Measurements from ENCODE around the gene NFAM1. TPM values are rescaled to one million over a fixed set of nuclear protein-coding genes. Genes with fewer than 3 reads are reported as not detected.

Gene NFAM1
- total RNA-seq, 6 experiments from 2014 or later, result 2.1 to 6.6 (median 2.4) TPM

GRCh38 chr22:42417645-42418305 is 14.4 kb downstream of the NFAM1 start:
- no peak for DNase-seq
- WGBS (ENCODE audit: insufficient coverage, low coverage, low lambda C conversion rate, missing lambda C conversion rate), result 60% methylated on average over 1 of the region's 11 CpGs
- Histone ChIP-seq H3K36me3 (no peaks in the 10 kb centered on the region), H3K27me3 (no peaks in the 10 kb centered on the region), H3K4me3 (no peak overlapping the region), H3K4me1 (no peaks in the 10 kb centered on the region), H3K27ac (no peak overlapping the region), H3K9me3 (no peaks in the 10 kb centered on the region)
- no peak for ATAC-seq
- TF ChIP-seq POLR2A (IDR thresholded peaks at IDR 0.05) (no peak), CTCF (IDR thresholded peaks at IDR 0.05) (no peak)
- intact Hi-C loops (cut with DNase I), result no loop called here

- H3K4me1 ChIP-seq, result no peaks in the 10 kb centered on the region
- intact Hi-C loops (cut with DNase I), result no loop called here
- no peak for ATAC-seq
- H3K27me3 ChIP-seq, result no peaks in the 10 kb centered on the region
- H3K36me3 ChIP-seq, result no peaks in the 10 kb centered on the region
- H3K4me3 ChIP-seq, result no peak overlapping the region
- 70% methylated on average over 4 of the region's 18 CpGs for WGBS (ENCODE audit: insufficient coverage, low coverage, low lambda C conversion rate, missing lambda C conversion rate)
- DNase-seq, result no peak
- no peaks in the 10 kb centered on the region for H3K9me3 ChIP-seq
- no peak overlapping the region for H3K27ac ChIP-seq
- TF ChIP-seq POLR2A (IDR thresholded peaks at IDR 0.05) (no peak), CTCF (IDR thresholded peaks at IDR 0.05) (no peak)
These were observed 15.5 kb downstream of the NFAM1 start for GRCh38 chr22:42416671-42417230.

GRCh38 chr22:42414565-42415303 is 17.5 kb downstream of the NFAM1 start:
- H3K27me3 ChIP-seq, result no peaks in the 10 kb centered on the region
- intact Hi-C loops (cut with DNase I), result no loop called here
- H3K27ac ChIP-seq, result no peak overlapping the region
- no peak for TF ChIP-seq POLR2A (IDR thresholded peaks at IDR 0.05)
- TF ChIP-seq CTCF (IDR thresholded peaks at IDR 0.05), result no peak
- H3K36me3 ChIP-seq, result no peaks in the 10 kb centered on the region
- no peak overlapping the region for H3K4me3 ChIP-seq
- 46% methylated on average over 14 of the region's 17 CpGs for WGBS (ENCODE audit: insufficient coverage, low coverage, low lambda C conversion rate, missing lambda C conversion rate)
- H3K9me3 ChIP-seq, result no peaks in the 10 kb centered on the region
- ATAC-seq (peak in 2 of 4 donors; percentile 24 to 42), DNase-seq (no peak)
- H3K4me1 ChIP-seq, result no peaks in the 10 kb centered on the region

GRCh38 chr22:42414021-42414420 is 18.2 kb downstream of the NFAM1 start:
- no peaks in the 10 kb centered on the region for H3K27me3 ChIP-seq
- intact Hi-C loops (cut with DNase I), result no loop called here
- 52% methylated on average over 4 of the region's 11 CpGs for WGBS (ENCODE audit: insufficient coverage, low coverage, low lambda C conversion rate, missing lambda C conversion rate)
- no peak overlapping the region for H3K4me3 ChIP-seq
- no peak for TF ChIP-seq POLR2A (IDR thresholded peaks at IDR 0.05)
- no peak for TF ChIP-seq CTCF (IDR thresholded peaks at IDR 0.05)
- H3K4me1 ChIP-seq, result no peaks in the 10 kb centered on the region
- no peak for ATAC-seq
- no peak overlapping the region for H3K27ac ChIP-seq
- no peaks in the 10 kb centered on the region for H3K9me3 ChIP-seq
- no peaks in the 10 kb centered on the region for H3K36me3 ChIP-seq
- DNase-seq, result no peak

Measured in right lobe of liver (tissue), 6 donors.